Calu3 (cell line): ENCODE data around the gene ALK. TPM values are rescaled to one million over a fixed set of nuclear protein-coding genes. Genes with fewer than 3 reads are reported as not detected.

Experiments
- BruUV-seq: library from RNA; stranded (reverse); fragments of 400-500 nt; replicated peaks from 2 replicates; lab custom pipeline; 2021; lab: Mats Ljungman, UMichigan
- CTCF ChIA-PET: fragments of 300-600 bp; sonication (Branson Sonifier 250); formaldehyde crosslinking; loops from one replicate; lab custom pipeline; 2022; ENCODE audit warnings: antibody characterized with exemption; lab: Charles Lee
- DNase-seq: peaks from one replicate; pipeline ENCODE4 v3.0.0; 2022
- H3K27ac Mint-ChIP-seq: one replicate; pipeline ENCODE4 v1.8.0; 2022; ENCODE audit warnings: mixed read lengths; ENCODE audit not compliant: unreplicated experiment
- H3K27me3 Mint-ChIP-seq: one replicate; pipeline ENCODE4 v1.8.0; 2022; ENCODE audit warnings: mixed read lengths; ENCODE audit not compliant: unreplicated experiment
- H3K36me3 Mint-ChIP-seq: one replicate; pipeline ENCODE4 v1.8.0; 2022; ENCODE audit warnings: mild to moderate bottlenecking, moderate library complexity, mixed read lengths; ENCODE audit not compliant: insufficient read depth, unreplicated experiment
- H3K4me1 Mint-ChIP-seq: one replicate; pipeline ENCODE4 v1.8.0; 2022; ENCODE audit warnings: mild to moderate bottlenecking, low read depth, mixed read lengths; ENCODE audit not compliant: unreplicated experiment
- H3K4me3 Mint-ChIP-seq: one replicate; pipeline ENCODE4 v1.8.0; 2022; ENCODE audit warnings: mild to moderate bottlenecking, low read depth, moderate library complexity, mixed read lengths; ENCODE audit not compliant: unreplicated experiment
- H3K9me3 Mint-ChIP-seq: one replicate; pipeline ENCODE4 v1.8.0; 2022; ENCODE audit warnings: low read depth, mixed read lengths; ENCODE audit not compliant: unreplicated experiment
- intact Hi-C: fragments of 100-400 bp; cut with micrococcal nuclease; formaldehyde crosslinking; loops from one replicate; pipeline ENCODE4 v1.10.0; 2022; ENCODE audit not compliant: unreplicated experiment
- total RNA-seq: library from RNA; stranded (reverse); gene quantifications from 2 replicates; pipeline ENCODE4 v1.2.3, GENCODE V29; 2022
- TF ChIP-seq, protein P1 (sequence below): fragments of 200-600 bp; IDR thresholded peaks from one replicate; pipeline ENCODE4 v1.8.0; 2022; ENCODE audit warnings: antibody characterized with exemption; ENCODE audit not compliant: unreplicated experiment

The ALK gene
- total RNA-seq, 1 experiment from 2014 or later, result not detected

DNA sequence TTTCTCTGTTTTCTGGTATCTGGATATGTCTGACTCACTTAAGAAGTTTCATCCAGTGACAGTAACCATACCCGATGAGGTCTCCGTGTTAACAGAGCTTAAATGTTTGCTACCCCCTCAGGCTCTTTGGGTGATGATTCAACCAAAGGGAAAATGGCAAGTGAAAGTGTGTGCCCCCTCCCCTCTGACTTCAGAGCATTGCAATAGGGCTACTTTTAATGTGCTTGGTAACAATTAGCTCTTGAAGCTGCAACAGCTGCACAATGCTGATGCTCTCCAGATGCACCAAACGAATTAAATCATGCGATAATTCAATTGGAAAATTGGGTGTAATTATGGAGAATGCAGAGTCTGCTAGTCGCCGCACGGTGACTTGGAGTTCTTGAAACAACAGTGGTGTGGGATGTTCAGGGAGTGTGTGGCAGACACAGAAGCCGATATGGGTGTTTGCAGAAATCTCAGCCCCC lies 270.7 kb downstream of the ALK start:
- BruUV-seq, result no TSS peak
- H3K4me3 Mint-ChIP-seq, result no peak overlapping the region
- no peaks in the 10 kb centered on the region for H3K36me3 Mint-ChIP-seq
- H3K27ac Mint-ChIP-seq, result no peak overlapping the region
- CTCF ChIA-PET, result no interaction called here
- intact Hi-C loops, result no loop called here
- H3K9me3 Mint-ChIP-seq, result peaks cover 12% of the 10 kb centered on the region
- H3K4me1 Mint-ChIP-seq, result no peaks in the 10 kb centered on the region
- TF ChIP-seq, protein P1, sequence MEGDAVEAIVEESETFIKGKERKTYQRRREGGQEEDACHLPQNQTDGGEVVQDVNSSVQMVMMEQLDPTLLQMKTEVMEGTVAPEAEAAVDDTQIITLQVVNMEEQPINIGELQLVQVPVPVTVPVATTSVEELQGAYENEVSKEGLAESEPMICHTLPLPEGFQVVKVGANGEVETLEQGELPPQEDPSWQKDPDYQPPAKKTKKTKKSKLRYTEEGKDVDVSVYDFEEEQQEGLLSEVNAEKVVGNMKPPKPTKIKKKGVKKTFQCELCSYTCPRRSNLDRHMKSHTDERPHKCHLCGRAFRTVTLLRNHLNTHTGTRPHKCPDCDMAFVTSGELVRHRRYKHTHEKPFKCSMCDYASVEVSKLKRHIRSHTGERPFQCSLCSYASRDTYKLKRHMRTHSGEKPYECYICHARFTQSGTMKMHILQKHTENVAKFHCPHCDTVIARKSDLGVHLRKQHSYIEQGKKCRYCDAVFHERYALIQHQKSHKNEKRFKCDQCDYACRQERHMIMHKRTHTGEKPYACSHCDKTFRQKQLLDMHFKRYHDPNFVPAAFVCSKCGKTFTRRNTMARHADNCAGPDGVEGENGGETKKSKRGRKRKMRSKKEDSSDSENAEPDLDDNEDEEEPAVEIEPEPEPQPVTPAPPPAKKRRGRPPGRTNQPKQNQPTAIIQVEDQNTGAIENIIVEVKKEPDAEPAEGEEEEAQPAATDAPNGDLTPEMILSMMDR, result no peak
- peaks cover 81% of the 10 kb centered on the region for H3K27me3 Mint-ChIP-seq
- DNase-seq, result no peak

DNA sequence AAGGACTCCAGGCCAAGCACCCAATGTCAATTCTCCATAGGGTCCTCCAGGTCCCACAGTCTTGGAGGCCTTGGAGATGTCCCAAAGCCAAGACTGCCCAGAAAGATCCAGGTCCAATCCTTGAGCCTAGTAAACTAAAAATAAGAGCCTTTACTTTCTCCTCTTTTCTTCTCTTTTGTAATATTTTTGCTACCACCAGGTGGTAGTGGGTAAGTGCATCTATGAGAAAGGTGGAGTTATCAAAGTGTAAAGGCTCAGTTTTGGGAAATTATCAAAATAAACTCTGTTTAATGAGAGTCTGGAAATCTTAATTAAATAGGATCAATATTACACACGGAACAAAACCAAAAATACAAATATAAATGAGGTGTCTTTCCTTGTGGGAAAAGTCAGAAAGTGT lies 276.4 kb downstream of the ALK start:
- H3K4me1 Mint-ChIP-seq, result no peaks in the 10 kb centered on the region
- CTCF ChIA-PET, result interaction anchor here (1.0 to 1.4 kb wide), 4 partner anchors 20 to 278 kb away, joined by 3 read pairs; no protein-coding TSS in a partner anchor
- TF ChIP-seq, protein P1, result no peak
- no peak overlapping the region for H3K4me3 Mint-ChIP-seq
- H3K9me3 Mint-ChIP-seq, result peaks cover 12% of the 10 kb centered on the region
- DNase-seq, result no peak
- BruUV-seq, result no TSS peak
- no peaks in the 10 kb centered on the region for H3K36me3 Mint-ChIP-seq
- intact Hi-C loops, result loop anchor here (2.0 kb wide), 1 partner anchor 196 kb away; no protein-coding TSS in a partner anchor
- H3K27me3 Mint-ChIP-seq, result peaks cover 76% of the 10 kb centered on the region
- H3K27ac Mint-ChIP-seq, result no peak overlapping the region

DNA sequence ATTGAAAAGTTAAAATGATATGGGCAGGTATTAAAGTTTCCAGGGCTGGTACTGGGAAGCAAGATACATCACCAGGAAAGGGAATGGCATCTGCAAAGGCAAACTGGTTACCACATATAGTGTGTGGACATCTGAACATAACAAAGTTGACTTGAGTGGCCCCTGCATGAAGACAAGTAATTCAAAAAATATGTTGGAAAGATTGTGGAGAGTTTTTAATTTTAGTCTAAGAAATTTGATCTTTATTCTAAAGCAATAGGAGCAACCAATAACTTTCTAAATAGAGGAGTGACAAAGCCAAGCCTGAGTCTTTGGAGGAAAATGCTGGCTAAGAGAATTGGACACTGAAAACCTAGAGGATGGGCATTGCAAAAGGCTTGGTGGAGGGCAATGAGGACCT lies 278.2 kb downstream of the ALK start:
- H3K36me3 Mint-ChIP-seq, result no peaks in the 10 kb centered on the region
- TF ChIP-seq, protein P1, result no peak
- H3K4me1 Mint-ChIP-seq, result no peaks in the 10 kb centered on the region
- peaks cover 78% of the 10 kb centered on the region for H3K27me3 Mint-ChIP-seq
- no peak overlapping the region for H3K27ac Mint-ChIP-seq
- DNase-seq, result no peak
- H3K4me3 Mint-ChIP-seq, result no peak overlapping the region
- intact Hi-C loops, result no loop called here
- CTCF ChIA-PET, result no interaction called here
- no TSS peak for BruUV-seq
- H3K9me3 Mint-ChIP-seq, result peaks cover 2% of the 10 kb centered on the region

DNA sequence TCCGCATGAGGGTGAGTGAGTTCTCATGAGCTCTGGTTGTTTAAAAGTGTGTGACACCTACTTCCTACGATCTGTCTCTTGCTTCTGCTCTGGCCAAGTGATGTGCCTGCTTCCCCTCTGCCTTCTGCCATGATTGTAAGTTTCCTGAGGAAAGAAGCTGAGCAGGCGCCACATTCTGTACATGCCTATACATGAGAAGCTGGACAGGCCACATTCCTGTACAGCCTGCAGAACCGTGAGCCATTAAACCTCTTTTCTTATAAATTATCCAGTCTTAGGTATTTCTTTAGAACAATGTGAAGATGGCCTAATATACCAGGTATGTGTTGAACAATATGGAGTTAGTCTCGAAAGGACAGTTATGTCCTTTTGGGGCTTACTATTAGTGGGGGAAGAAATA lies 281.0 kb downstream of the ALK start:
- Mint-ChIP-seq H3K4me1 (no peaks in the 10 kb centered on the region), H3K36me3 (no peaks in the 10 kb centered on the region), H3K27ac (no peak overlapping the region), H3K4me3 (no peak overlapping the region), H3K9me3 (no peaks in the 10 kb centered on the region), H3K27me3 (peaks cover 76% of the 10 kb centered on the region)
- intact Hi-C loops, result no loop called here
- CTCF ChIA-PET, result no interaction called here
- TF ChIP-seq, protein P1, result no peak
- BruUV-seq, result no TSS peak
- DNase-seq, result no peak
